ENCODE measurements around the gene PARP6. TPM values are rescaled to one million over a fixed set of nuclear protein-coding genes. Genes with fewer than 3 reads are reported as not detected.

PARP6 gene
- total and polyA plus RNA-seq, 9 of the 15 experiments (the other 6 are each of a cell fraction or from before 2014, with no cell fraction given), result 14.8 to 83.2 (median 28.3) TPM

GRCh38 chr15:72312605-72313447, 40.5 kb upstream of the PARP6 start:
- Histone ChIP-seq H2AFZ (ENCODE audit: low read depth, low read length) (no peak overlapping the region), H3K27me3 (ENCODE audit: control insufficient read depth in 2 of 2, insufficient read depth in 2 of 2, low read length in 2 of 2) (peaks cover 4 to 14% of the 10 kb centered on the region in 2 experiments; a peak in 4 of 5 replicates), H3K36me3 (ENCODE audit: control insufficient read depth, insufficient read depth, low read length) (no peaks in the 10 kb centered on the region), H3K4me3 (no peak overlapping the region), H4K20me1 (replicated peaks; ENCODE audit: control insufficient read depth, insufficient read depth, low read length) (0 out of 2 replicates have a peak, but pooled peaks cover 3% of the 10 kb centered on the region), H3K9me1 (ENCODE audit: control insufficient read depth, insufficient read depth, low read length) (no peaks in the 10 kb centered on the region), H3K27ac (ENCODE audit: extremely low read depth, low read depth, low read length) (no peak overlapping the region), H3K9ac (ENCODE audit: insufficient read depth in 1 of 2, low read depth in 2 of 2, low read length in 2 of 2) (no peak overlapping the region), H3K4me1 (replicated peaks in 1 of 2; ENCODE audit: control insufficient read depth in 2 of 2, insufficient read depth in 2 of 2, low read length in 2 of 2) (no peaks in the 10 kb centered on the region), H3K9me3 (replicated peaks; ENCODE audit: control insufficient read depth, insufficient read depth, low read depth, low read length) (no peaks in the 10 kb centered on the region), H3K4me2 (ENCODE audit: insufficient read depth, low read length) (no peak overlapping the region), H3K79me2 (ENCODE audit: control insufficient read depth, insufficient read depth, low read length) (no peaks in the 10 kb centered on the region)
- in situ Hi-C loops (cut with MboI), result loop anchor here (25.0 kb wide), 3 partner anchors 774 to 1774 kb away; partner anchors contain the start of gene GOLGA6A
- FAIRE-seq (peak; percentile 85), DNase-seq (ENCODE audit: extremely low read depth in 1 of 4, low spot score in 3 of 4) (peak; percentile 72 to 78 (median 74)), ATAC-seq (peak; percentile 99)
- POLR2A ChIA-PET, result interaction anchor here (0.6 to 1.4 kb wide), 3 partner anchors 13 to 152 kb away, joined by 3 to 4 read pairs (median 3); no protein-coding TSS in a partner anchor
- no TSS peak for BruUV-seq (replicated peaks)
- 3% methylated on average over 2 of the region's 2 CpGs for WGBS (ENCODE audit: insufficient coverage, low coverage, missing lambda C conversion rate)
- CTCF ChIA-PET (ENCODE audit: low intra/inter-chr PET ratio), result no interaction called here
- intact Hi-C loops (cut with micrococcal nuclease), result loop anchor here (2.0 to 10.0 kb wide), 2 partner anchors 160 to 272 kb away; no protein-coding TSS in a partner anchor
- 0 out of 2 replicates have a peak, but pooled peaks have one; percentile 46 for TF ChIP-seq XRCC5 (IDR thresholded peaks at IDR 0.05; ENCODE audit: low read depth, low read length)
- TF ChIP-seq STAG1 (CRISPR knock-in tag; IDR thresholded peaks at IDR 0.05; ENCODE audit: borderline replicate concordance), result peak; percentile 44; the same call in 1 of the 2 replicates
- TF ChIP-seq MYBL2 (IDR thresholded peaks at IDR 0.05; ENCODE audit: low read depth), result no peak
- no peak for TF ChIP-seq MYBL2 (CRISPR knock-in tag; IDR thresholded peaks at IDR 0.05; ENCODE audit: borderline replicate concordance)
- no peak for TF ChIP-seq CHD1 (IDR thresholded peaks at IDR 0.05; ENCODE audit: low read length)
- no peak for TF ChIP-seq ZNF282 (CRISPR knock-in tag; IDR thresholded peaks at IDR 0.05)
- TF ChIP-seq, protein P1, sequence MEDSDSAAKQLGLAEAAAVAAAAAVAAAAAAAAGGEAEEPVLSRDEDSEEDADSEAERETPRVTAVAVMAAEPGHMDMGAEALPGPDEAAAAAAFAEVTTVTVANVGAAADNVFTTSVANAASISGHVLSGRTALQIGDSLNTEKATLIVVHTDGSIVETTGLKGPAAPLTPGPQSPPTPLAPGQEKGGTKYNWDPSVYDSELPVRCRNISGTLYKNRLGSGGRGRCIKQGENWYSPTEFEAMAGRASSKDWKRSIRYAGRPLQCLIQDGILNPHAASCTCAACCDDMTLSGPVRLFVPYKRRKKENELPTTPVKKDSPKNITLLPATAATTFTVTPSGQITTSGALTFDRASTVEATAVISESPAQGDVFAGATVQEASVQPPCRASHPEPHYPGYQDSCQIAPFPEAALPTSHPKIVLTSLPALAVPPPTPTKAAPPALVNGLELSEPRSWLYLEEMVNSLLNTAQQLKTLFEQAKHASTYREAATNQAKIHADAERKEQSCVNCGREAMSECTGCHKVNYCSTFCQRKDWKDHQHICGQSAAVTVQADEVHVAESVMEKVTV (CRISPR knock-in tag; IDR thresholded peaks at IDR 0.05), result peak; percentile 49; the same call in 1 of the 2 replicates
- TF ChIP-seq, protein P2, sequence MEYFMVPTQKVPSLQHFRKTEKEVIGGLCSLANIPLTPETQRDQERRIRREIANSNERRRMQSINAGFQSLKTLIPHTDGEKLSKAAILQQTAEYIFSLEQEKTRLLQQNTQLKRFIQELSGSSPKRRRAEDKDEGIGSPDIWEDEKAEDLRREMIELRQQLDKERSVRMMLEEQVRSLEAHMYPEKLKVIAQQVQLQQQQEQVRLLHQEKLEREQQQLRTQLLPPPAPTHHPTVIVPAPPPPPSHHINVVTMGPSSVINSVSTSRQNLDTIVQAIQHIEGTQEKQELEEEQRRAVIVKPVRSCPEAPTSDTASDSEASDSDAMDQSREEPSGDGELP (CRISPR knock-in tag; IDR thresholded peaks at IDR 0.05; ENCODE audit: borderline replicate concordance), result peak; percentile 21; the same call in 1 of the 2 replicates
- peak; percentile 62; the same call in 1 of the 2 replicates for TF ChIP-seq REST (IDR thresholded peaks at IDR 0.05; ENCODE audit: borderline replicate concordance)
- TF ChIP-seq REST (CRISPR knock-in tag; IDR thresholded peaks at IDR 0.05; ENCODE audit: low read depth), result no peak
